ENCODE measurements around the gene TMEFF2.
A peak's percentile ranks its signal among the peaks of the same experiment; 100 is the strongest.

TMEFF2 gene, protein sequence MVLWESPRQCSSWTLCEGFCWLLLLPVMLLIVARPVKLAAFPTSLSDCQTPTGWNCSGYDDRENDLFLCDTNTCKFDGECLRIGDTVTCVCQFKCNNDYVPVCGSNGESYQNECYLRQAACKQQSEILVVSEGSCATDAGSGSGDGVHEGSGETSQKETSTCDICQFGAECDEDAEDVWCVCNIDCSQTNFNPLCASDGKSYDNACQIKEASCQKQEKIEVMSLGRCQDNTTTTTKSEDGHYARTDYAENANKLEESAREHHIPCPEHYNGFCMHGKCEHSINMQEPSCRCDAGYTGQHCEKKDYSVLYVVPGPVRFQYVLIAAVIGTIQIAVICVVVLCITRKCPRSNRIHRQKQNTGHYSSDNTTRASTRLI

DNA sequence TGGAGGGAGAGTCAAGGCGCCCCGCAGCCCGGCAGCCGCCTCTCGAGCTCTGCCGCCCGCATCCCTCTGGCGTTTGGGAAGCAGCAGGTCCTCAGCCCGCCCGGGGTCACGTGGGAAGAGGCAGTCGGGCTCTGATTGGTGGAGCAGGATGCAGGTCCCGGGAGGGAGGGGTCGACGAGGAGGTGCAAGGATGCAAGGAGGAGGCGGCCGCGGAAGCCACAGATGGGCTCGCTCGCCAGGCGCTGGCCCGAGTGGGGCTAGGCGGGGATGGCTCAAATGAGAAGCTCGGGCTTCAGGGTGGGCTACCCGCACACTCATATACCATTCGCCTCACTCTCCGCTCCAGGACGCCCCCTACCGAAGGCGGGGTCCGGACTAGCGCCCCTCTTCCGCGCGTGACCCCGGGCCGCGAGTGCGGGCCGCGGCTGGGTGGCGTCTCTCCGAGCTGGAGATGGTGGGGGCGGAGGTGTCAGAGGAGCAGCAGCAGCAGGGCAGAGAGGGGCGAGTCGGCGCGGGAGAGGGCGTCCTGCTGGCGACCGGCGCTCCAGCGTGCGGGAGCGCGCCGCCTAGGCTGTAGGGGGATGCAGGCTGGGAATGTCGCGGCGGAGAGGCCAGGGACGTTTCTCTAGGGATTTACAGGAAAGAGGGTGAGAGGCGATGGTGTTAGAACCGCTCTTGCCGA lies at the start of gene TMEFF2:
TSS of gene TMEFF2 (minus strand) at position 68 of the 682 bp plus-strand sequence. CDS start 409 bp downstream, outside the sequence.
- DNase-seq = peak; percentile 94

DNA sequence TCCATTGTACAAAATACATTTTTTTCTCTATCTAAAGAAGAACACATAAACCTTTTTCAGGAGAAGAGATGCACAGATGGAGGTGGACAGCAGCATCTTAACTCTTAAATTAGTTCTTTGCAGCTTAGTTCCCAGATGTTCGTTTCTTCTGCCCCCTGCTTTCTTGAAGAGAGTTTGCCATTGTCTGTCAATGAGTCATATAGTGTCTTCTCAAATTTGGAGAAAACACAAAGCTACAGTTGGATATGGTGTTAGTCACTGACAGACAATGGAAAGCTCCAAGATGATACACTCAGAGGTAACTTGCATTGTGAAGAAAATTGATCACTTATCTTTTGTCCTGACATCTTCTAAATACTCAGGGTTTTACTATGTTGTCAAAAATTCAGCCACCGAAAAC lies 48.8 kb upstream of the TMEFF2 start:
- DNase-seq = no peak

DNA sequence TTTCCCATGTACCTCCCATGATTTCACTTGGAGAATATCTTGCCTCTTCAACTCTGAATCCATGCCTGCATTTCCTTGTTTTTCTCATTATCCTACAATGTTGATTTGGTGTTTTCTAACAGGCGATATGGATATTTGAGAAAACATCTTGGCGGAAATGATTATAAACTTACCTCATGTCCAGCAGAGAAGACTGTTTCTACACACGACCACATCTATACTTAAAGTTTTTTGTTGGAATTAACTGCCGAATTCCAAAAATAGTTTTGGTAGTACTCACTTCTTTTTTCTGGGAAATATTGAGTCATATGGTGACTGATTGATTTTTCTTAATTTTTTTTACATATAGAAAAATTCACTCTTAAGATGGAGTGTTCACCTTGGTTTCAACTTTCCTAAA lies 41.4 kb upstream of the TMEFF2 start:
- DNase-seq = no peak

DNA sequence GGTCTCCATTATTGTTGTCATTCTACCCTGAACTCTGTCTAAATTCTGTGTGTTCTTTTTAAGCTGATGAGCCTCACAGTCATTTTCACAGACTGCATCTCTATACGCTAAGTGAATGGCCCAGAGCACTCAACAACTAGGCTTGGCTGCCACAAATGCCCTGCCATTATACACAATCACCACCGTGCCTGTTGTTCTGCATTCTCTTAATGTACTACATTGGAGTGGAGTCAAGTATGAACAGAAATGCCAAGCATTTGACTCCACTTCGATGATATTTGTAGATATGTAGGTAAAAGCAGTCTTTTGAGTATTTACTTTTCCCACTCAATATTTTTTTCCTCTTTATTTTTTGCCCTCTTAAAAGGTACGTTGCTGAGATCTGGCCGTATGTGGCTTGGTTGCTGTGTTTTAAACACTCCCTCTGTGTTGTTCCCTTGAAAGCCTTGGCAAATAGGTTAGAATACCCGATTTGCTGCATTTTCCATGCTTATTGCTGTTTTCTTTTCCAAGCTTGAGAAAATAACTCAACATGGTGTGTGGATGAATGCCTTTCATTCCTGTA lies 36.2 kb upstream of the TMEFF2 start:
- DNase-seq = peak; percentile 14

DNA sequence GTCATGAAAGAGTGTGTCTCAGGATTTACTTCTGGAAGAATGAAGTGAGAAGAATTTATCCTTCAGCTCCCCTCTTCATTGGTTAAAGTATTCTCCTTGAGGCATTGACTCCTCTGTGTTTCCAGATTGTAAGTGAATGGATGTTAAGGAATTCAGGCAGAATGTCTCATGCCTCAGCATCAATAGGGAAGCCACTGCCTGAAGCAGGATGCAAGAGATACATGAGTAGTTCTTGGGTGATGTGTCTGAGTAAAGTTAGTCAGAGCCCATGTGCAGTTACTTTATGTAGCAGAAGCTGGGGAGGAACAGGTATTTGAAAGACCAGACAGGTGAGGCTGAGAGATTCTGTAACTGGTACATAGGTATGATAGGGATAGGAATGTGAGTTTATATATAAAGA lies 34.0 kb upstream of the TMEFF2 start:
- no peak for DNase-seq

DNA sequence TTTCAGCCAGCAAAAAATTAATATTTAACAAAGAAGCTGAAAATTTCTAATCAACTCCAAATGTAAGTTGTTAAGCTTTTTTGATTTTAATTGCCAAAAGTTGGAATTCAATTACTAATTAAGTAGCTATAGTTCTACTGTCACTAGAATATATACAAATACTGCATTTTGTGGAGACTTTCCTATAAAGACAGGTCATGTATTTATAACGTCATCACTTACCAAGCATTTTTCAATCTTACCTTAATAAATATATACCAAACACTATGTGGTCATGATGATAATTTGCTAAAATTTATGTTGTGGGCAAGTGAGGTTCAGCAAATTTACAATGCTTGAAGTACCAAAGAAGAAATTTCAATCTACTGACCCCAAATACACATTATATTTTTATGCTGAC lies 24.2 kb upstream of the TMEFF2 start:
- no peak for DNase-seq

DNA sequence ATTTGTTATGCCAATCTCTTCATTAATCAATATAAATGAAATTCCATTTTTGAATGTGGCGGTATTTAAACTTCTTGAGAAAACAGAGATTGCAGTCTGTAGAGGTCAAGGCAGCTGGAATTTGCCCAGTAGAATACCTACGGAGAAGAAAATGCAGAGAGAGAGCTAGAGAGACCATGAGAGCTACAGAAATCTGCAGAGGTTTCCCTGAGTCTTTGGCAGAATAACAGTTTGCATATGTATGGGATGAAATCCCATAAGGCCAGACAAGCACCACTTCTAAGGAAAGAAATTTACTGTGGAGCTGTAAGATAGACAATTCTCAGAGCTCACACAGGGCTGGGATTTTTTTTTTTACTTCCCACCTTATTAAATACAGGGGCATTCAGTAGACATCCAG lies 23.6 kb upstream of the TMEFF2 start:
- DNase-seq = no peak

DNA sequence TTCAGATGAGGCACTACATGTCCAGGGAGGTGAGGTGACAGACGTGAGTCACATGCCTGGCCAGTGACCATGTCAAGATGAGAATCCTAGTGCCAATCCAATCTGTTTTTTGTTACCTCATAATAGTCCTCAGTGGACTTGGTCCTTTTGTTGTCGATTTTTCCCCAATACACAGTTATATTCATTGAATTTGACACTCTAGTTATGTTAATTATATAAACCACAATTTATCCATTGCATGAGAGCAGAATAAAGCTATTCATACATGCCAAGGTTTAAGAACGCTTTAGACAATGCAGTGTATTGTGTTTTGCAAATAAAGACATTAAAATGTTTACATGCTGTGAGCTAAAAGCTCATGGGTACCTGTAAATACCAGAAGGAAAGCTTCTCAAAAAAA lies 21.6 kb upstream of the TMEFF2 start:
- DNase-seq = no peak

DNA sequence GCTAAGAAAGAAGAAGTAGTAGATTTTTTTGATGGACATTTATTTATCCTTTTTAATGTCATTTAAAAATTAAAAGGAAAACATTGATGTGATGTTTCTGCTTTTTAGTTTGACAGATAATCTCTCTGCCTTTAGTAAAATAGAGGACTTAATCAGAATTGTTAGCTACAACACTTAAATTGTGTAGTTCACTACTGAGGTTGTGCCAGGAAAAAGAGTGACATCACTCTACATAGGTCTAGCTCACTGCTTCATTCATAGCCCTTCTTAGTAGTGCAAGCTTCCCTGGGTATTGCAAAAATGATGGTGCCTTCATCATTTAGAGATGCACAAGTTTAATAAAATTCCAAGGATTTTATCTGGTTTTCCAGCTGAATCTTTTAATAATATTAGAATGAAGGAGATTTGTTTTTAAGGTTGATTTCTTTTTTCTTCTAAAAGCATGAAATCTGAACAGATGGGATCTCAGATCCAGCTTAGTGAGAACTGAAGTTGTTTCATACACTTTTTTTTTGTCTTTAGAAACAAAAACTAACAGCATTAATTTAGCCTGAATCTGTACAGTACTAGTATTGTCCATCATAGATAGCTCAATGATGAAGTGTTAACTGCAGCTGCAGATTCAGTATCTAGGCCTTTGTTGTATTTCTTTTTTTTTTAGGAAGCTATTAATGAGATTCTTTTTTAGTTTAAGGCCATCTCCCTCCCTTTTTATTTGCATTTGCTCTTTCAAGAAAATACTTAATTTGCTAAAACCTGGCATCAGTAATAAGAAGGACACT lies 20.6 kb upstream of the TMEFF2 start:
- no peak for DNase-seq

DNA sequence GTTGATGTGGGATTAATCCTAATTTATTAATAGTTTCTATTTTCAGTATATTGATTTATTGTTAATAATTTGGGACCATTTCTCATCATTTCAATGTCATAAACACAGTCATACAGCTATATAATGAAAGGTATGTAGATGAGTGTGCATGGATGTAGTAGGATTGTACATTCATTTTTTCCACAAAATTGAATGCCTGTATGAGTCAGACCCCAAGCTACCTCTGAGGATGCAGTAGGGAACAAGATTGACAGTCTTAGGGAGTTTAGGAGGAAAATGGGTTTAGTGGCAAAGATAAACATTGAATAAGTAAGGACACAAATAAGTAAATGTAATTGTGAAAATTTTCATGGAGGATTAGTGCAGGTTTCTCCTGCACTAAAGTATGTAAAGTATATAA lies 14.1 kb upstream of the TMEFF2 start:
- DNase-seq = no peak

DNA sequence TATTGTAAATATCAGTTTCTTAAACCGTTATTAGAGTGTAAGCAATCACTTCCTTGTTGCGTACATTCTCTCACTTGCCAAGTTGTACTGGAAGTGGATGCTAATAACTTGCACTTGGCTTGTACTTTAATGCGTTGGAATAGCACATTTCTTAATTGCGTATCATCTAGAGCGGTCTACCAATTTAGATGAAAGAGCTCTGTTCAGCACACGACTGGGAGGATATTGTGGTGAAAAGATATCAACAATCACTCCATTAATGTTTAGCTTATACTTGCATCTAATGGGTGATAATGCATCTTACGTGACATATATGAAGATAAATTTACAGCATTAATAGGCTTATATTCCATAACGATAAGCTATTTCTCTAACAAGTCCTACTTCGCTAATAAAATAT lies 11.7 kb upstream of the TMEFF2 start:
- no peak for DNase-seq

DNA sequence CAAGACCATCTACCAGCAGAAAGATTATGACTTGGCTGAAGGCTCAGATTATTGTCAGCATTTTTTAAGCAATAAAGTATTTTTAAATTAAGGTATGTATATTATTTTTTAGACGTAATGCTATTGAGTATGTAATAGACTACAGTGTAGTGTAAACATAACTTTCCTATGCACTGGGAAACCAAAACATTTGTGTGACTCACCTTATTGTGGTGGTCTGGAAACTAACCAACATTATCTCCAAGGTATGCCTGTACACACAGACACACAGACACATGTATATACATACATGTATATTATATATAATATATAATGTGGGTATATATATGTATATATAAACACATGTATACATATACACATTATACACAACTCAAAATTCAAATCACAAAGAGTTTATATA lies 9.1 kb upstream of the TMEFF2 start:
- DNase-seq = no peak

DNA sequence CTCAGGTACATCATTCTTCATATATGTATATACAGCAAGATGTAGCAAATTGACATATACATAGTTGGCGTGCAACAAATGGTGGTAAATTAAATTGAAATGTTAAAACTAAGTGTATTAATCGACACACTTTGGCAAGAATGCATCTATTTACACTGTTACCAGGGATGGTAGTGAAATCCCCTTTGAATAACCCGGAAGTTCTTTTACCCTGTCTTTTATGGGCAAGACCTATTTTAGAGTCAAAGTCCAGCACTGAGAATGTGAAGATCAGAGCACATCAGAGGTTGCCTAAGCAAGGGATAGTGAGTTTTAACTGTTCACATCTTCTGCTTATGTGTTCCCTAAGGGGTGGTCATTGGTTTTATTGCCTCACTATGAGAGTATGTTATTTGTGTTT lies 7.6 kb upstream of the TMEFF2 start:
- no peak for DNase-seq

DNA sequence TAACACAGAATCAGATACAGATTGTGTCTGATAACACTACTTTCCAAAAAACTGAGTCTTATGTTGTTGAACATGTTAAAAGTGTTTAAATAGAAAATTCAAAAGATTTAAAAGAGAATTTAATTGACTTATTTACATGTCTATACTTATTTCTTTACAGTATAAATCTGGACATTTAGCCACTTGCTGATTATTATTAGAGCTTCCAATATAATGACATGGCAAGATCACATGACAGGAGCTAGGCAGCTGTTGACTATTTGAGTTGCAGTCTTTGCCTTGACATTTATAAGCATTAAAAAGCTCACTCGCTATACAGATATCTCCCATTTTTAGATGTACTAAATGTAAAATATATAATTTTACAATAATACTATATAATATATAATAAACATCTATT lies 6.4 kb upstream of the TMEFF2 start:
- DNase-seq = no peak

DNA sequence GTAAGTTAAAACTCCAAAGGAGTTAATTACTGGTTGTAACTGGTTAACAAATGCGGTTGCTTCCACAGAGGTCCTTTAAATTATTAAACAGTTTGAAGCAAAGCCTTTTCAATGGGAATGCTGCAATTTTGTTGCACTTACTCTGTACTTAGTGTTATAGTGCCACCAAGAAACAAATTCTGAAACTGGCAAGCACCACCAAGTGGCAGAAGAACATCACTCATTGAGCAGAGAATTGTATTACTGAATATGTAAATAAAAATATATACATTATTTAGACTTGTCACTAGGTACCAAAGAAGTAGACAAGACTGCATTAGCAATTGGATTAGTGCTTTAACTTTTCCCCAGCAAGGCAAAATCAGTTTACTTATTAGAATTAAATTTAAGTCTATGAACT lies 2.6 kb upstream of the TMEFF2 start:
- DNase-seq = peak; percentile 22

DNA sequence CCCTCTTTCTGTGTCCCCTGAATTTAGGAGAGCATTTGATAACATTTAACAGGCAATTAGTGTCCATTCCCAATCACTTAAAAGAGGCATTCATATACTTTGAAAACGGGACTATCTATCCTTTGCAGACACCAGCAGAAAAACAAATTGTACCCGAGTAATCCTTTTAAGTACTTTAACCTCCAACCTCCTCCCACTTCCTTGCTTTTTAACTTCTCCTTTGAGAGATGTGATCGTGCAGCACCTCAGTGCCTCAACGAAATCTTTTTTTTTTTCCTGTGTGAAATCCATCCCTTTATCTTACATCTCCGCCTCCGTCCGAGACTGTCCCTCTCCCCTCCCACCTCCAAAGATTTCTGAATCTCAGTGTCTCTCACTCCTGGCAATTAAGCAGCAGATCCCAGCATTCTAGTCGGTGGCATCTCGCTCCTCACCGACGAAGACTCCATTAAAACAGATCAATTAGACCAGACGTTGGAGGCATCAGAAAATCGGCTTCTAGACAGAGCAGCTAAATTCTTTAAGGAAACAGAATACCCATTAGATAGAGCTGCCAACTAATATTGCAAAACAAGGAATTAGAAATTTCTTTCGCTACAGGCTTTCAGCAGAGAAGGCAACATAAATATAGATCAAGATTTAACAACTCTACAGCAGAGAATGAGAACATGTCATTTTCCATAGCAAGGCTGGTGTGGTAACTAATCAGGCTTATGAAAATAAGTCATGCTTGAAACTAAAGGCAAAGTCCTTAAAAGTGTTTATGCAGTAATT lies 1.9 kb upstream of the TMEFF2 start:
- DNase-seq = no peak

DNA sequence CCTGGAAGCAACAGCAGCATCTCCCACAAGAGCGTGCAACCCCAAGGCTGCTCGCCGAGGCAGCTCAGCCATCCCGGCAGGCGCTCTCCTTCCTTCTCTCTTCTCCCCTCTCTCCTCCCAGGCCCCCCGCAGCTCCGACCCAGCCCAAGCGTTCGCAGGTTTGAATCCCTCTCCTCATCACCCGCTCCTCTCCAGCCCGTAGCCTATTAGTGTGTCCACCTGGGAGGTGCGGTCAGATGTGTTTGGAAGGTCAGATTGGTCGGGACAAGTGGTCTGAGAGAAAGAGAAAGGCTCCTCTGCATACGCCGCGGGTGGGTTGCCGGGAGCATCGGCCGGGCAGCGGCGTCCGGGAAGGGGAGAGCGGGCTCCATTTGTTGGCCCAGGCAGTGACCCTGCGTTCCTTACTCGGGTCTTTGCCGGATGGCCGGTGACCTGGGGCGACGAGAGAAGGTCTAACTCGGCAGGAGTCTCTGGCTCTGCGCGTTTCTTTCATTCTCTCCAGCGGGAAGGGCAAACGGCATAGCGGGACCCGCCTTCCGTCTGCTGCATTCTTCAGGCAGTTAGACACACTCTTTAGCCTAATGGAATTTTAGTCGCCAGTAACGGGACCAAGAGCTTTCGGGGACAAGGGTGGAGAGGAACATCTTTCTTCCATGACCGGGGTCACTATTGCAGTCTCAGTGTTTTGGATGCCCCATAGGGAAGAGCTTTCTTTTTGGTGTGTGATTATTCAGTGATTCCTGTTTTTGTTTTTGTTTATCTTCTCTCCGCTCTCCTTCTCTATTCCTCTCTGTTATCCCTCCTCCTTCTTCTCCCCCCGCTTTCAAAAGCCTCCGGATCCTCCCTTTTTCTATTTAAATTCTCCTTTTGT lies 1.1 kb upstream of the TMEFF2 start:
- peak; percentile 65 for DNase-seq

DNA sequence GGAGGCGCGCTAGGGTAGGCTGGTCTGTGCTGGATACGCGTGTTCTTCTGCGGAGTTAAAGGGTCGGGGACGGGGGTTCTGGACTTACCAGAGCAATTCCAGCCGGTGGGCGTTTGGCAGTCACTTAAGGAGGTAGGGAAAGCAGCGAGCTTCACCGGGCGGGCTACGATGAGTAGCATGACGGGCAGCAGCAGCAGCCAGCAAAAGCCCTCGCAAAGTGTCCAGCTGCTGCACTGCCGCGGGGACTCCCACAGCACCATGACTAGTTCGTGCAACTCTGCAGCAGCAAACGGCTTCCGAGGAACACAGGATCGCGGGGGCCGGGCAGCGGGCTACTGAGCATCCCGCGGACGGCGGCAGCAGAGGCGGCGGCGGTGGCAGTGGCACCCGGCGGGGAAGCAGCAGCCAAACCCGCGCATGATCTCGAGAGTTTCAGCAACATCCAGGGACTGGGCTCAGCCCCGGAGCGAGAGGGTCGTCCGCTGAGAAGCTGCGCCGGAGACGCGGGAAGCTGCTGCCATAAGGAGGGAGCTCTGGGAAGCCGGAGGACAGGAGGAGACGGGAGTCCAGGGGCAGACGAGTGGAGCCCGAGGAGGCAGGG lies 368 bp downstream of the TMEFF2 start:
- DNase-seq = peak; percentile 70

DNA sequence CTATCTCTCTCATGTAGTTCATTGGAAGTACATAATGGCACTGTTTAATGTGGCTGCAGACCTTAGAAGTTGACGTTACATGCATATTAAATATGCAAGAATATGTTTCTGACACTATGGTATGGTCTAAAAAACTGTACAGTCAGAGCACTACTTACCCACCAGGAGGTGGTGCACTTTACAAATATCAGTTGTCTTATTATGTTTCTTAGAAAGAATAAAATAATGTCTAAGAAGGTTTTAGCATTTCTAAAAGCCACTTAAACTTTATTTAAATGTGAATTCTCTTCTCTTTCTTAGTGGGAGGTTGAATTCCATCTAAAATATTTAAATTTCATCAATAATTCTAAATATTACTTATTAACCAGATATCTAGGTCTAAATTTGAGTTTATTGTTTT lies 4.3 kb downstream of the TMEFF2 start:
- peak; percentile 53 for DNase-seq

DNA sequence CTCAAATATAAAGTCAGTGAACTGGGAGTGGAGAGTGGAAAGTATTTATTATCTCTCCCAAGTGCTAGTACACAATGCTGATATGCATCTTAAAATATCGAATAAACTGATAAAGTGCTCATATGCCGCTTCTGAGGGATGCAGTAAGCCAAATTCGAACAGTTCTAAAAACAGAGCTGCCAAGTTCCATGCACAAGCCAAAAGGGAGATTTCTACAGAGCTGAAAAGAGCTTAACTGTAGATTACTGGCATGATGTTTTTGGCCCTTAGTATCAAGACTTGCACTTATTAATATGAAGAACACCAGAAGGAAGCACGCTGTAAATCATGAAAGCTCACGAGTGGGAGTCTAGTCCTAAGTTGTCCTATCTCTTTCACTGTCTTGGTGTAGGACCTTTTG lies 7.9 kb downstream of the TMEFF2 start:
- no peak for DNase-seq

DNA sequence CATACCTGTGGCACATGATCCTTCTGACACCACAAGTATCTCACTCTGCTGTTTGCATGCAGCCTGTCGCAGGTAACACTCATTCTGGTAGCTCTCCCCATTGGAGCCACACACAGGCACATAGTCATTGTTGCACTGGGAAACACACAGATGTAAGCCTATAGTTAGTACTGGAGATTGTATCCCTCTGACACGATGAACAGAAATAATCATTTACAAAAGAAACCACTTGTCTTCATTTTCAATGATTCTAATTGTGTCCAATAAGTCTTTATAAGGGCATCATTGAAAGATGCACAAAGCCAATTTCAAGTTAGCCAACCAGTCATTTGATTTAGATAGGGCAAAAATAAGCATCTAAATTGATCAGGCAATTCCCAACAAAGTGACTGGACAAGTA lies 10.4 kb downstream of the TMEFF2 start:
- no peak for DNase-seq
